ENCODE results near the gene CPED1.

DNA sequence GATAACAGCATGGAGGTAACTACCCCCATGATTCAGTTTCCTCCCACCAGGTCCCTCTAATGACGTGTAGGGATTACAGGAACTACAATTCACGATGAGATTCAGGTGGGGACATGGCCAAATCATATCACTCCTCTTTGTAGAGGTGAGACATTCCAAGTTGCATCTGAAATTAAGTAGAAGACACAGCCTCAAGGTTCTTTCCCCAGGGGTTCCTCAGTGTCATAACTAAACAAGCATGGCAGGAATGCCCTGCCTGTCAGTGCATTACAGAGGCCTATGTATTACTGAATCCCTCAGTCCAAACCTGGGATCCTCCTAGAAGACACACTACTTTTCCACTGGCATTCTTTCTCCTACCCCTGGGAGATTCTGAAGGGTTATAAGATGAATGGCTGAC lies 297.7 kb downstream of the CPED1 start:
- TF ChIP-seq, protein P1, sequence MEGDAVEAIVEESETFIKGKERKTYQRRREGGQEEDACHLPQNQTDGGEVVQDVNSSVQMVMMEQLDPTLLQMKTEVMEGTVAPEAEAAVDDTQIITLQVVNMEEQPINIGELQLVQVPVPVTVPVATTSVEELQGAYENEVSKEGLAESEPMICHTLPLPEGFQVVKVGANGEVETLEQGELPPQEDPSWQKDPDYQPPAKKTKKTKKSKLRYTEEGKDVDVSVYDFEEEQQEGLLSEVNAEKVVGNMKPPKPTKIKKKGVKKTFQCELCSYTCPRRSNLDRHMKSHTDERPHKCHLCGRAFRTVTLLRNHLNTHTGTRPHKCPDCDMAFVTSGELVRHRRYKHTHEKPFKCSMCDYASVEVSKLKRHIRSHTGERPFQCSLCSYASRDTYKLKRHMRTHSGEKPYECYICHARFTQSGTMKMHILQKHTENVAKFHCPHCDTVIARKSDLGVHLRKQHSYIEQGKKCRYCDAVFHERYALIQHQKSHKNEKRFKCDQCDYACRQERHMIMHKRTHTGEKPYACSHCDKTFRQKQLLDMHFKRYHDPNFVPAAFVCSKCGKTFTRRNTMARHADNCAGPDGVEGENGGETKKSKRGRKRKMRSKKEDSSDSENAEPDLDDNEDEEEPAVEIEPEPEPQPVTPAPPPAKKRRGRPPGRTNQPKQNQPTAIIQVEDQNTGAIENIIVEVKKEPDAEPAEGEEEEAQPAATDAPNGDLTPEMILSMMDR (IDR thresholded peaks at IDR 0.05): no peak
- no peak for TF ChIP-seq POLR2A (IDR thresholded peaks at IDR 0.05)

Measured in suprapubic skin (tissue), 3 donors.